Skeletal muscle tissue (tissue), 4 donors: ENCODE data around the gene SMPDL3B. TPM values are rescaled to one million over a fixed set of nuclear protein-coding genes. Genes with fewer than 3 reads are reported as not detected.

Experiments
- H3K27ac ChIP-seq: one replicate; pipeline ENCODE4 v1.7.0; 2013; ENCODE audit warnings: mild to moderate bottlenecking, low read depth, low read length, inconsistent platforms
- H3K27me3 ChIP-seq, 3 donors: one replicate each; pipeline ENCODE4 v1.7.0; 2013; ENCODE audit warnings: low read length in 3 of 3; ENCODE audit not compliant: control insufficient read depth in 3 of 3, insufficient read depth in 3 of 3
- H3K36me3 ChIP-seq, 3 donors: one replicate each; pipeline ENCODE4 v1.7.0; 2013; ENCODE audit warnings: low read length in 3 of 3; ENCODE audit not compliant: control insufficient read depth in 3 of 3, insufficient read depth in 3 of 3
- H3K4me1 ChIP-seq, 3 donors: one replicate each; pipeline ENCODE4 v1.7.0; 2013; ENCODE audit warnings: low read length in 3 of 3, mild to moderate bottlenecking in 3 of 3; ENCODE audit not compliant: control insufficient read depth in 3 of 3, insufficient read depth in 3 of 3
- H3K4me3 ChIP-seq, 3 donors: one replicate each; pipeline ENCODE4 v1.7.0; 2013; ENCODE audit warnings: low read length in 3 of 3
- H3K9ac ChIP-seq, 3 donors: one replicate each; pipeline ENCODE4 v1.7.0; 2013; ENCODE audit warnings: low read length in 3 of 3, mild to moderate bottlenecking in 3 of 3, moderate library complexity in 2 of 3, low read depth in 1 of 3
- H3K9me3 ChIP-seq, 3 donors: one replicate each; pipeline ENCODE4 v1.7.0; 2013; ENCODE audit warnings: low read length in 3 of 3; ENCODE audit not compliant: control insufficient read depth in 3 of 3
- total RNA-seq: library from RNA; depleted of rRNA; stranded (reverse); fragments of >200 nt; gene quantifications from one replicate; pipeline ENCODE4 v1.2.3, GENCODE V29; 2014
- donor health status: Osteomylitis.

The SMPDL3B gene
- total RNA-seq, 1 donor from 2014 or later: not detected

GRCh38 chr1:27938488-27938887 is 3.7 kb downstream of the SMPDL3B start:
- Histone ChIP-seq H3K9me3 (no peaks in the 10 kb centered on the region), H3K9ac (no peak overlapping the region), H3K27me3 (peaks cover 14 to 33% (median 17%) of the 10 kb centered on the region in 3 donors), H3K36me3 (no peaks in the 10 kb centered on the region), H3K4me1 (peaks cover 0 to 9% (median 8%) of the 10 kb centered on the region in 3 donors), H3K27ac (no peak overlapping the region), H3K4me3 (no peak overlapping the region)

- no peak overlapping the region for H3K4me3 ChIP-seq
- H3K9ac ChIP-seq: no peak overlapping the region
- no peaks in the 10 kb centered on the region for H3K9me3 ChIP-seq
- no peaks in the 10 kb centered on the region for H3K36me3 ChIP-seq
- no peak overlapping the region for H3K27ac ChIP-seq
- H3K4me1 ChIP-seq: peaks cover 0 to 4% (median under 1%) of the 10 kb centered on the region in 3 donors
- peaks cover 6 to 27% (median 13%) of the 10 kb centered on the region in 3 donors for H3K27me3 ChIP-seq
Observed at GRCh38 chr1:27940297-27940696, 5.5 kb downstream of the SMPDL3B start.

- Histone ChIP-seq H3K9me3 (no peaks in the 10 kb centered on the region), H3K4me3 (no peak overlapping the region), H3K36me3 (no peaks in the 10 kb centered on the region), H3K9ac (no peak overlapping the region), H3K27me3 (peaks cover 0 to 22% (median 8%) of the 10 kb centered on the region in 3 donors), H3K27ac (no peak overlapping the region), H3K4me1 (no peaks in the 10 kb centered on the region)
Observed at GRCh38 chr1:27940870-27941560, 6.2 kb downstream of the SMPDL3B start.

GRCh38 chr1:27941671-27942540 is 7.1 kb downstream of the SMPDL3B start:
- peaks cover 0 to 17% (median 3%) of the 10 kb centered on the region in 3 donors for H3K27me3 ChIP-seq
- H3K4me1 ChIP-seq: no peaks in the 10 kb centered on the region
- H3K9ac ChIP-seq: no peak overlapping the region
- no peaks in the 10 kb centered on the region for H3K36me3 ChIP-seq
- no peak overlapping the region for H3K27ac ChIP-seq
- no peak overlapping the region for H3K4me3 ChIP-seq
- H3K9me3 ChIP-seq: no peaks in the 10 kb centered on the region

GRCh38 chr1:27945020-27945419 is 10.2 kb downstream of the SMPDL3B start:
- no peaks in the 10 kb centered on the region for H3K36me3 ChIP-seq
- no peak overlapping the region for H3K27ac ChIP-seq
- peaks cover 0 to 5% (median 0%) of the 10 kb centered on the region in 3 donors for H3K4me1 ChIP-seq
- H3K4me3 ChIP-seq: no peak overlapping the region
- H3K9me3 ChIP-seq: no peaks in the 10 kb centered on the region
- H3K9ac ChIP-seq: no peak overlapping the region
- H3K27me3 ChIP-seq: peaks cover 0 to 2% (median 0%) of the 10 kb centered on the region in 3 donors

GRCh38 chr1:27949027-27949426 is 14.2 kb downstream of the SMPDL3B start:
- Histone ChIP-seq H3K9me3 (no peaks in the 10 kb centered on the region), H3K4me3 (no peak overlapping the region), H3K4me1 (peaks cover 0 to 5% (median 0%) of the 10 kb centered on the region in 3 donors), H3K36me3 (no peaks in the 10 kb centered on the region), H3K9ac (no peak overlapping the region), H3K27ac (no peak overlapping the region), H3K27me3 (peaks cover 0 to 2% (median 0%) of the 10 kb centered on the region in 3 donors)

- no peak overlapping the region for H3K27ac ChIP-seq
- H3K9me3 ChIP-seq: no peaks in the 10 kb centered on the region
- no peaks in the 10 kb centered on the region for H3K36me3 ChIP-seq
- no peaks in the 10 kb centered on the region for H3K27me3 ChIP-seq
- peaks cover 0 to 5% (median 0%) of the 10 kb centered on the region in 3 donors for H3K4me1 ChIP-seq
- no peak overlapping the region for H3K9ac ChIP-seq
- H3K4me3 ChIP-seq: no peak overlapping the region
Observed at GRCh38 chr1:27951396-27951795, 16.6 kb downstream of the SMPDL3B start.

- H3K27me3 ChIP-seq: no peaks in the 10 kb centered on the region
- no peak overlapping the region for H3K4me3 ChIP-seq
- no peaks in the 10 kb centered on the region for H3K9me3 ChIP-seq
- H3K27ac ChIP-seq: no peak overlapping the region
- no peak overlapping the region for H3K9ac ChIP-seq
- H3K4me1 ChIP-seq: peaks cover 0 to 5% (median 0%) of the 10 kb centered on the region in 3 donors
- H3K36me3 ChIP-seq: no peaks in the 10 kb centered on the region
Observed at GRCh38 chr1:27952147-27952546, 17.3 kb downstream of the SMPDL3B start.

GRCh38 chr1:27954186-27954585 is 19.4 kb downstream of the SMPDL3B start:
- H3K4me1 ChIP-seq: peaks cover 0 to 1% (median 0%) of the 10 kb centered on the region in 3 donors
- no peak overlapping the region for H3K27ac ChIP-seq
- no peaks in the 10 kb centered on the region for H3K27me3 ChIP-seq
- no peaks in the 10 kb centered on the region for H3K36me3 ChIP-seq
- H3K9ac ChIP-seq: no peak overlapping the region
- no peak overlapping the region for H3K4me3 ChIP-seq
- H3K9me3 ChIP-seq: no peaks in the 10 kb centered on the region

GRCh38 chr1:27955076-27955475 is 20.3 kb downstream of the SMPDL3B start:
- H3K36me3 ChIP-seq: no peaks in the 10 kb centered on the region
- no peak overlapping the region for H3K9ac ChIP-seq
- no peak overlapping the region for H3K4me3 ChIP-seq
- peaks cover 2 to 3% (median 2%) of the 10 kb centered on the region in 3 donors for H3K4me1 ChIP-seq
- no peak overlapping the region for H3K27ac ChIP-seq
- no peaks in the 10 kb centered on the region for H3K9me3 ChIP-seq
- H3K27me3 ChIP-seq: no peaks in the 10 kb centered on the region
